ENCODE measurements around the gene NKRF.
"Not testable (repeated sequence)": the region's sequence is repeated elsewhere in the genome, so short reads cannot be mapped to it uniquely, and the experiment has no call there.

NKRF gene

GRCh38 chrX:119647089-119647488 lies 40.9 kb upstream of the NKRF start:
- no peak overlapping the region for H3K27ac ChIP-seq
- in situ Hi-C loops (cut with HindIII; ENCODE audit: low pct_ligation_motif_present, low sequenced_read_pairs) = no loop called here

GRCh38 chrX:119646515-119646914 lies 40.3 kb upstream of the NKRF start:
- no peak overlapping the region for H3K27ac ChIP-seq
- in situ Hi-C loops (cut with HindIII; ENCODE audit: low pct_ligation_motif_present, low sequenced_read_pairs) = no loop called here
- H3K27me3 ChIP-seq (replicated peaks) = no peaks in the 10 kb centered on the region
- no peak for TF ChIP-seq CTCF (IDR thresholded peaks at IDR 0.05; ENCODE audit: low read depth, low read length, missing control alignments)
- no peak for DNase-seq
- H3K36me3 ChIP-seq (replicated peaks) = no peaks in the 10 kb centered on the region
- no peak overlapping the region for H3K4me3 ChIP-seq (ENCODE audit: low read depth, low read length)

More at GRCh38 chrX:119647089-119647488, 40.9 kb upstream of the NKRF start:
- no peak for DNase-seq
- Histone ChIP-seq H3K36me3 (replicated peaks) (no peaks in the 10 kb centered on the region), H3K27me3 (replicated peaks) (no peaks in the 10 kb centered on the region), H3K4me3 (ENCODE audit: low read depth, low read length) (no peak overlapping the region)
- TF ChIP-seq CTCF (IDR thresholded peaks at IDR 0.05; ENCODE audit: low read depth, low read length, missing control alignments) = no peak

GRCh38 chrX:119643696-119644095 lies 37.5 kb upstream of the NKRF start:
- in situ Hi-C loops (cut with HindIII; ENCODE audit: low pct_ligation_motif_present, low sequenced_read_pairs) = no loop called here
- no peak overlapping the region for H3K4me3 ChIP-seq (ENCODE audit: low read depth, low read length)
- no peak overlapping the region for H3K27ac ChIP-seq
- no peak for TF ChIP-seq CTCF (IDR thresholded peaks at IDR 0.05; ENCODE audit: low read depth, low read length, missing control alignments)
- no peaks in the 10 kb centered on the region for H3K36me3 ChIP-seq (replicated peaks)
- no peak for DNase-seq
- no peaks in the 10 kb centered on the region for H3K27me3 ChIP-seq (replicated peaks)

GRCh38 chrX:119640731-119641170 lies 34.5 kb upstream of the NKRF start:
- Histone ChIP-seq H3K27ac (no peak overlapping the region), H3K27me3 (replicated peaks) (no peaks in the 10 kb centered on the region), H3K36me3 (replicated peaks) (no peaks in the 10 kb centered on the region), H3K4me3 (ENCODE audit: low read depth, low read length) (no peak overlapping the region)
- in situ Hi-C loops (cut with HindIII; ENCODE audit: low pct_ligation_motif_present, low sequenced_read_pairs) = no loop called here
- no peak for DNase-seq
- TF ChIP-seq CTCF (IDR thresholded peaks at IDR 0.05; ENCODE audit: low read depth, low read length, missing control alignments) = no peak

- no peak for TF ChIP-seq CTCF (IDR thresholded peaks at IDR 0.05; ENCODE audit: low read depth, low read length, missing control alignments)
- in situ Hi-C loops (cut with HindIII; ENCODE audit: low pct_ligation_motif_present, low sequenced_read_pairs) = no loop called here
- H3K4me3 ChIP-seq (ENCODE audit: low read depth, low read length) = no peak overlapping the region
- no peaks in the 10 kb centered on the region for H3K36me3 ChIP-seq (replicated peaks)
- DNase-seq = no peak
- no peaks in the 10 kb centered on the region for H3K27me3 ChIP-seq (replicated peaks)
- H3K27ac ChIP-seq = no peak overlapping the region
Observed at GRCh38 chrX:119638725-119639471, 32.7 kb upstream of the NKRF start.

- H3K27ac ChIP-seq; DNase-seq; H3K4me3 ChIP-seq (ENCODE audit: low read depth, low read length); H3K36me3 ChIP-seq (replicated peaks); H3K27me3 ChIP-seq (replicated peaks); in situ Hi-C loops (cut with HindIII; ENCODE audit: low pct_ligation_motif_present, low sequenced_read_pairs): not testable (repeated sequence)
Observed at GRCh38 chrX:119637421-119637820, 31.2 kb upstream of the NKRF start.
